ENCODE results near the gene ARHGAP26. TPM values are rescaled to one million over a fixed set of nuclear protein-coding genes. Genes with fewer than 3 reads are reported as not detected.

ARHGAP26 gene
- polyA plus RNA-seq, 1 donor (not counting 4 experiments of a cell fraction or from before 2014, with no cell fraction given): 3.9 TPM

DNA sequence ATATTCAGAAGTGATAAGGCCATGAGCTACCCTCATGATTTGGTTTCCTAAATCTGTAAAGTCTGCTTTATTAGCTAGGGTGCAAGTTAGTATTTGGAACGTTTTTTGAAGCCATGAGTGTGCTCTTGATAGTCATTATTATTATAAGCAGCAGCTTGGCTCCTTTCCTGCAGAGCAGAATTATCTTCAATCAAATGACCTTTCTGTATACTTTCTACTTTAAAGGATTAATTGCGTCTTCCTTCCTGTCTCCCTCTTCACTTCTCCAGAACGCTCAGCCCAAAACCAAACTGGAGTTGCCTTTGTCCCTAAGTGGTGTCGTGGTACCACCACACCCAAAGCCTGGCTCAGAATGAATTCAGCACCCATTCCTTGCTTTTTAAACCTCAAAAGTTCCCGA, 211.3 kb downstream of the ARHGAP26 start:
- Histone ChIP-seq H4K20me1 (ENCODE audit: control insufficient read depth, extremely low read depth, insufficient read depth, low read length) (no peaks in the 10 kb centered on the region), H3K9me3 (ENCODE audit: control insufficient read depth, low read depth, low read length) (no peaks in the 10 kb centered on the region), H3K4me3 (ENCODE audit: control insufficient read depth in 2 of 3, extremely low read depth in 1 of 3, insufficient read depth in 2 of 3, low read depth in 1 of 3, low read length in 3 of 3) (no peak overlapping the region), H3K9ac (ENCODE audit: control insufficient read depth, extremely low read depth, insufficient read depth, low read length) (peak overlapping the region; percentile 63), H3K79me2 (ENCODE audit: control insufficient read depth, insufficient read depth, low read length) (no peaks in the 10 kb centered on the region), H3K4me2 (ENCODE audit: control insufficient read depth, extremely low read depth, insufficient read depth, low read depth, low read length) (peak overlapping the region; percentile 64), H3K36me3 (ENCODE audit: control insufficient read depth in 2 of 2, extremely low read depth in 1 of 2, insufficient read depth in 2 of 2, low read length in 2 of 2) (no peaks in the 10 kb centered on the region), H3K9me1 (ENCODE audit: control insufficient read depth, extremely low read depth, insufficient read depth, low read length) (no peaks in the 10 kb centered on the region), H2AFZ (ENCODE audit: control insufficient read depth, low read length) (peak overlapping the region; percentile 3), H3K4me1 (ENCODE audit: control insufficient read depth, extremely low read depth, insufficient read depth, low read length) (peaks cover 60% of the 10 kb centered on the region), H3K27ac (ENCODE audit: control insufficient read depth, insufficient read depth, low read length) (peak overlapping the region; percentile 89), H3K27me3 (ENCODE audit: control insufficient read depth, extremely low read depth, insufficient read depth, low read length) (no peaks in the 10 kb centered on the region)
- DNase-seq (ENCODE audit: low read depth, low spot score) (no peak), FAIRE-seq (no peak)
- dilution Hi-C loops (cut with MboI; ENCODE audit: extremely low pct_ligation_motif_present, low sequenced_read_pairs): no loop called here
- TF ChIP-seq, protein P1, sequence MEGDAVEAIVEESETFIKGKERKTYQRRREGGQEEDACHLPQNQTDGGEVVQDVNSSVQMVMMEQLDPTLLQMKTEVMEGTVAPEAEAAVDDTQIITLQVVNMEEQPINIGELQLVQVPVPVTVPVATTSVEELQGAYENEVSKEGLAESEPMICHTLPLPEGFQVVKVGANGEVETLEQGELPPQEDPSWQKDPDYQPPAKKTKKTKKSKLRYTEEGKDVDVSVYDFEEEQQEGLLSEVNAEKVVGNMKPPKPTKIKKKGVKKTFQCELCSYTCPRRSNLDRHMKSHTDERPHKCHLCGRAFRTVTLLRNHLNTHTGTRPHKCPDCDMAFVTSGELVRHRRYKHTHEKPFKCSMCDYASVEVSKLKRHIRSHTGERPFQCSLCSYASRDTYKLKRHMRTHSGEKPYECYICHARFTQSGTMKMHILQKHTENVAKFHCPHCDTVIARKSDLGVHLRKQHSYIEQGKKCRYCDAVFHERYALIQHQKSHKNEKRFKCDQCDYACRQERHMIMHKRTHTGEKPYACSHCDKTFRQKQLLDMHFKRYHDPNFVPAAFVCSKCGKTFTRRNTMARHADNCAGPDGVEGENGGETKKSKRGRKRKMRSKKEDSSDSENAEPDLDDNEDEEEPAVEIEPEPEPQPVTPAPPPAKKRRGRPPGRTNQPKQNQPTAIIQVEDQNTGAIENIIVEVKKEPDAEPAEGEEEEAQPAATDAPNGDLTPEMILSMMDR (optimal IDR thresholded peaks at IDR 0.05 in 1 of 3, IDR thresholded peaks at IDR 0.05 in 1 of 3, conservative IDR thresholded peaks at IDR 0.05 in 1 of 3; ENCODE audit: extremely low read depth in 1 of 3, insufficient read depth in 2 of 3, low read length in 3 of 3): no peak
- TF ChIP-seq EZH2 (IDR thresholded peaks at IDR 0.05; ENCODE audit: low read length): no peak

DNA sequence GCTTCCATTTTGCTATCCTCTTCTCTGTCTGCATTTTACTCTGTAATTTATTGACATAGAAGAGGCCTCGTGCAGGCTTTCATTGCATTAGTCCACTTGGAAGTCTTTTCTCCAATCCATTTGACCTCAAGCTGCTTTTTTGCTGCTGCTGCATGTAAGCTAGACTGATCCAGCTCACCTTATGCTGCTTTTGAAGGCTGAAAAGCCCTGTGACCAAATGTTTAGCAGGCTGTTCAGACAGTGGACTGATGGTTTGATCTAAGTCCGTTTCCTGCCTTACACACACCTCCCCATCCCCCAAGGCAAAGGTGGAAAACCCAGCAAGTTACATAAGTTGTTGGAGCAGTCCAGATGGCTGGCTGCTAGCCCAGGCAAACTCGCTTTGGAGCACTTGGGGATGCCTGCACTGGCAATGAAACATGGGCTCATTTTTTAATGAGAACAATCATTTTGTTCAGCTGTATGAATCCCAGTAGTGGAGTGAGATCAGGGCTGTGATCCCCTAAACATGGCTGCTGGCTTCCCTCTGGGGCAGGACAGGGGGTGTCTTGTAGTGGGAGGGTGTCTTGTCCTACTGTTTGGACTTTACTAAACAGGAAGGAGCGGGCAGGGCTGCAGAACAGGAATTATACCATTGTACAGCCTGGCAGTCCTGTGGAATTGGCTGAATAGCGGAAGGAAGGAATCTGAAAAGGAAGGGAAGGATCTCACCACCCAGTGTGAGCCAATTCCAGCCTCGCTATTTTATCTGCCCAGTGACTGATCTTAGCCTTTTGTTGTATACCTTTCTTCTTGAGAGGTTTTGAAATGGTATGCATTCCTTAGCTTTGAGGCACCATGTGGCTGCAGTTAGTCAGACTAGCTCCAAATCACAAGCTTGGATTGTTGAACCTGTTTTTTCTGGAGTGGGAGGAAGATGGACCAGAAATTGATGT, 212.0 kb downstream of the ARHGAP26 start:
- DNase-seq (ENCODE audit: low read depth, low spot score) (peak; percentile 86), FAIRE-seq (peak; percentile 94)
- Histone ChIP-seq H4K20me1 (ENCODE audit: control insufficient read depth, extremely low read depth, insufficient read depth, low read length) (no peaks in the 10 kb centered on the region), H3K9me1 (ENCODE audit: control insufficient read depth, extremely low read depth, insufficient read depth, low read length) (no peaks in the 10 kb centered on the region), H3K79me2 (ENCODE audit: control insufficient read depth, insufficient read depth, low read length) (no peaks in the 10 kb centered on the region), H3K27ac (ENCODE audit: control insufficient read depth, insufficient read depth, low read length) (peak overlapping the region; percentile 89), H3K9ac (ENCODE audit: control insufficient read depth, extremely low read depth, insufficient read depth, low read length) (peak overlapping the region; percentile 63), H3K27me3 (ENCODE audit: control insufficient read depth, extremely low read depth, insufficient read depth, low read length) (no peaks in the 10 kb centered on the region), H3K36me3 (ENCODE audit: control insufficient read depth in 2 of 2, extremely low read depth in 1 of 2, insufficient read depth in 2 of 2, low read length in 2 of 2) (no peaks in the 10 kb centered on the region), H3K4me2 (ENCODE audit: control insufficient read depth, extremely low read depth, insufficient read depth, low read depth, low read length) (peak overlapping the region; percentile 64), H2AFZ (ENCODE audit: control insufficient read depth, low read length) (peak overlapping the region; percentile 62), H3K4me1 (ENCODE audit: control insufficient read depth, extremely low read depth, insufficient read depth, low read length) (peaks cover 60% of the 10 kb centered on the region), H3K9me3 (ENCODE audit: control insufficient read depth, low read depth, low read length) (no peaks in the 10 kb centered on the region), H3K4me3 (ENCODE audit: control insufficient read depth in 2 of 3, extremely low read depth in 1 of 3, insufficient read depth in 2 of 3, low read depth in 1 of 3, low read length in 3 of 3) (peak overlapping the region in 2 of 3 experiments; percentile 5 to 43)
- dilution Hi-C loops (cut with MboI; ENCODE audit: extremely low pct_ligation_motif_present, low sequenced_read_pairs): no loop called here
- TF ChIP-seq, protein P1 (optimal IDR thresholded peaks at IDR 0.05 in 1 of 3, IDR thresholded peaks at IDR 0.05 in 1 of 3, conservative IDR thresholded peaks at IDR 0.05 in 1 of 3; ENCODE audit: extremely low read depth in 1 of 3, insufficient read depth in 2 of 3, low read length in 3 of 3): no peak
- no peak for TF ChIP-seq EZH2 (IDR thresholded peaks at IDR 0.05; ENCODE audit: low read length)

Data from keratinocyte (primary cell).